ENCODE data around the gene NID1. TPM values are rescaled to one million over a fixed set of nuclear protein-coding genes. Genes with fewer than 3 reads are reported as not detected.

Gene NID1
- total and polyA plus RNA-seq, 9 of the 15 experiments (the other 6 are each of a cell fraction or from before 2014, with no cell fraction given), result 0.22 TPM; not detected in 8

GRCh38 chr1:235948774-235949427 is 116.0 kb downstream of the NID1 start:
- no peak overlapping the region for H3K4me3 ChIP-seq
- H3K4me2 ChIP-seq (ENCODE audit: insufficient read depth, low read length), result no peak overlapping the region
- ChIA-PET CTCF (ENCODE audit: low intra/inter-chr PET ratio) (no interaction called here), POLR2A (no interaction called here)
- no peak overlapping the region for H3K9ac ChIP-seq (ENCODE audit: insufficient read depth in 1 of 2, low read depth in 2 of 2, low read length in 2 of 2)
- no peaks in the 10 kb centered on the region for H3K9me1 ChIP-seq (ENCODE audit: control insufficient read depth, insufficient read depth, low read length)
- intact Hi-C loops (cut with micrococcal nuclease), result no loop called here
- H2AFZ ChIP-seq (ENCODE audit: low read depth, low read length), result no peak overlapping the region
- H3K79me2 ChIP-seq (ENCODE audit: control insufficient read depth, insufficient read depth, low read length), result no peaks in the 10 kb centered on the region
- H3K27me3 ChIP-seq (ENCODE audit: control insufficient read depth in 2 of 2, insufficient read depth in 2 of 2, low read length in 2 of 2), result peaks cover 17 to 67% of the 10 kb centered on the region in 2 experiments; a peak in 3 of 5 replicates
- no peaks in the 10 kb centered on the region for H3K36me3 ChIP-seq (ENCODE audit: control insufficient read depth, insufficient read depth, low read length)
- FAIRE-seq (no peak), DNase-seq (ENCODE audit: extremely low read depth in 1 of 4, low spot score in 3 of 4) (no peak), ATAC-seq (no peak)
- H3K9me3 ChIP-seq (replicated peaks; ENCODE audit: control insufficient read depth, insufficient read depth, low read depth, low read length), result no peaks in the 10 kb centered on the region
- 0% methylated on average over 4 of the region's 4 CpGs for WGBS (ENCODE audit: insufficient coverage, low coverage, missing lambda C conversion rate)
- BruUV-seq (replicated peaks), result no TSS peak
- TF ChIP-seq ZNF253 (CRISPR knock-in tag; conservative IDR thresholded peaks at IDR 0.05) (no peak), KAT7 (CRISPR knock-in tag; IDR thresholded peaks at IDR 0.05; ENCODE audit: borderline replicate concordance) (no peak), SIX5 (IDR thresholded peaks at IDR 0.05; ENCODE audit: borderline replicate concordance in 1 of 2, insufficient read depth in 1 of 2, low read depth in 1 of 2, low read length in 2 of 2) (no peak), HIVEP1 (CRISPR knock-in tag; IDR thresholded peaks at IDR 0.05) (no peak), CREBBP (IDR thresholded peaks at IDR 0.05; ENCODE audit: low read depth, low read length) (no peak), KLF13 (tag; IDR thresholded peaks at IDR 0.05; ENCODE audit: borderline replicate concordance, low read depth) (no peak)
- TF ChIP-seq, protein P1, sequence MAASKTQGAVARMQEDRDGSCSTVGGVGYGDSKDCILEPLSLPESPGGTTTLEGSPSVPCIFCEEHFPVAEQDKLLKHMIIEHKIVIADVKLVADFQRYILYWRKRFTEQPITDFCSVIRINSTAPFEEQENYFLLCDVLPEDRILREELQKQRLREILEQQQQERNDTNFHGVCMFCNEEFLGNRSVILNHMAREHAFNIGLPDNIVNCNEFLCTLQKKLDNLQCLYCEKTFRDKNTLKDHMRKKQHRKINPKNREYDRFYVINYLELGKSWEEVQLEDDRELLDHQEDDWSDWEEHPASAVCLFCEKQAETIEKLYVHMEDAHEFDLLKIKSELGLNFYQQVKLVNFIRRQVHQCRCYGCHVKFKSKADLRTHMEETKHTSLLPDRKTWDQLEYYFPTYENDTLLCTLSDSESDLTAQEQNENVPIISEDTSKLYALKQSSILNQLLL (CRISPR knock-in tag; IDR thresholded peaks at IDR 0.05; ENCODE audit: borderline replicate concordance), result no peak
- in situ Hi-C loops (cut with MboI), result no loop called here
- H3K27ac ChIP-seq (ENCODE audit: extremely low read depth, low read depth, low read length), result no peak overlapping the region
- H4K20me1 ChIP-seq (replicated peaks; ENCODE audit: control insufficient read depth, insufficient read depth, low read length), result no peaks in the 10 kb centered on the region
- no peaks in the 10 kb centered on the region for H3K4me1 ChIP-seq (replicated peaks in 1 of 2; ENCODE audit: control insufficient read depth in 2 of 2, insufficient read depth in 2 of 2, low read length in 2 of 2)

Data from K562 (cell line).